T-helper 2 cell treated with Interferon-gamma antibody and Interleukin-4, amounts not matched to agents 5 μg/mL and 100 μg/mL, for 36 hours (primary cell): ENCODE measurements around the gene FBXO27.

Experiments used
- DNase-seq: peaks from one replicate; pipeline ENCODE4 v3.0.0; 2021; ENCODE audit warnings: low spot score
- H3K27ac Mint-ChIP-seq: one replicate; pipeline ENCODE4 v1.8.0; 2021; ENCODE audit warnings: mild to moderate bottlenecking, mixed read lengths
- H3K27me3 Mint-ChIP-seq: one replicate; pipeline ENCODE4 v1.8.0; 2021; ENCODE audit warnings: low read depth, mixed read lengths
- H3K36me3 Mint-ChIP-seq: one replicate; pipeline ENCODE4 v1.8.0; 2021; ENCODE audit warnings: low read depth, mixed read lengths
- H3K4me1 Mint-ChIP-seq: one replicate; pipeline ENCODE4 v1.8.0; 2021; ENCODE audit warnings: low read depth, mixed read lengths
- H3K4me3 Mint-ChIP-seq: one replicate; pipeline ENCODE4 v1.8.0; 2022; ENCODE audit warnings: mild to moderate bottlenecking, moderate library complexity, mixed read lengths
- H3K9me3 Mint-ChIP-seq: one replicate; pipeline ENCODE4 v1.8.0; 2021; ENCODE audit warnings: mixed read lengths

The FBXO27 gene

DNA sequence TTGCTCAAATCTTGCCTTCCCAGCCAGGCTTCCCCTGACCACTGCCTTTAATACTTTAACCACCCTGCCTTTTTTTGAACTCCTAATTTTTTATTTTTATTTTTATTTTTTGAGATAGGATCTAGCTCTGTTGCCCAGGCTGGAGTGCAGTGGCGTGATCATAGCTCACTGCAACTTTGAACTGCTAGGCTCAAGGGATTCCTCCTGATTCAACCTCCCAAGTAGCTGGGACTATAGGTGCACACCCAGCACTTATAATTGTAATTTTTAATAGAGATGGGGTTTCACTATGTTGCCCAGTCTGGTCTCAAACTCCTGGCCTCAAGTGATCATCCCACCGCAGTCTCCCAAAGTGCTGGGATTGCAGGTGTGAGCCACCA lies 21.7 kb upstream of the FBXO27 start:
- Mint-ChIP-seq H3K4me3 (no peak overlapping the region), H3K27ac (no peak overlapping the region), H3K27me3 (peaks cover 1% of the 10 kb centered on the region), H3K4me1 (no peaks in the 10 kb centered on the region), H3K9me3 (no peaks in the 10 kb centered on the region), H3K36me3 (no peaks in the 10 kb centered on the region)
- DNase-seq, result no peak

DNA sequence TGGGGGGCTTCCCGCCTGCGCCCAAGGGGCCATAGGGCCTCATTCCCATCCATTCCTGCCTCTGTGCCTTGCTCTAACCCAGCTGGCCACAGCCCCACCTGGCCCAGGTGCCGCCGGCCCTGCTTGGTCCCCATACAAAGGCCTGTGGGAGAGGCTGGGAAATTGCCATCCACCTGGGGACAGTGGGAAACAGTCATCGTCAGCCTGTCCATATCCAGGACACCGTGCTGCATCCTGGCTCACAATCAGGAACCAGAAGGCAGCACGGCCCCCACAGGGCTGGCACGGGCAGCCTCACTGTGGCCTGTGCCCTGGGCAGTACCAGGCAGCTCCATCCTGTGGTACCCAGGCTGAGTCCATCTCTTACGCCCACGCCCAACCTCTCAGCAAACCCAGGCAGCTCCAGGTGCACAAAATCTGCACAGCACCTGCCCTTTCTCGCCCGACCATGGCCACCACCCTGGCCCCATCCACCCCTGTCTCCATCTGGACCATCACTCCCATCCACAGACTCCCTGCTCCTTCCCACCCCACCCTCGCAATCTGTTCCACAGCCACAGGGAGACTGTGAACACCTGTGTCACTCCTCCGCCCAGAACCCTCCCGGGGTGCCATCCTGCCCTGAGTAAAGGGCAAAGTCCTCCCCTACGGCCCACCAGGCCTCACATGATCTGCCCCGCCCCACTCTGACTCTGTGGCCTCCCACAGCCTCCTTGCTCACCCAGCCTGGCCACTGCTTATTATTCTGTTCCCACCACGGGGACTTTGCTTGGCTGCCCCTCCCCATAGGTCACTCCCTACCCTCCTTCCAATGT lies 21.1 kb upstream of the FBXO27 start:
- no peak for DNase-seq
- Mint-ChIP-seq H3K27me3 (peaks cover 2% of the 10 kb centered on the region), H3K36me3 (no peaks in the 10 kb centered on the region), H3K27ac (no peak overlapping the region), H3K4me1 (no peaks in the 10 kb centered on the region), H3K9me3 (no peaks in the 10 kb centered on the region), H3K4me3 (no peak overlapping the region)

DNA sequence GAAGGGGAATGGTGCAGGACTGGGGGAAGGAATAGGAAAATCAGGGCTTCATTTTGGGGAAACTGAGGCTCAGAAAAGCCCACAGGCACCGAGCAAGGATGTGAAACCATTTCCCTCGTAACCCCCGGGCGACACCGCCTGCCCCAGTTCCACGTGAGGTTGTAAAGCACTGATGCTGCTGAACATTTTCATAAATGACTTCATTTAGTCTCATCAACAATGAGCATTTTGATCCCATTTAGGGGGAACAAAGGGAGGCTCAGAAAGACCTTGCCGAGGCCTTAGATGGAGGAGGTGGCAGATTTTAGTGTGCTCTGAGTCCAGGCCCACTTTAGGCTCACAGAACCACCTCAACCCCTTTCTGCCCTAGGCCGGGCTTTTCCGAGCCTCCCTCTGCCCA lies 20.5 kb upstream of the FBXO27 start:
- Mint-ChIP-seq H3K4me3 (no peak overlapping the region), H3K27me3 (peaks cover 2% of the 10 kb centered on the region), H3K4me1 (no peaks in the 10 kb centered on the region), H3K36me3 (no peaks in the 10 kb centered on the region), H3K27ac (no peak overlapping the region), H3K9me3 (no peaks in the 10 kb centered on the region)
- DNase-seq, result no peak

DNA sequence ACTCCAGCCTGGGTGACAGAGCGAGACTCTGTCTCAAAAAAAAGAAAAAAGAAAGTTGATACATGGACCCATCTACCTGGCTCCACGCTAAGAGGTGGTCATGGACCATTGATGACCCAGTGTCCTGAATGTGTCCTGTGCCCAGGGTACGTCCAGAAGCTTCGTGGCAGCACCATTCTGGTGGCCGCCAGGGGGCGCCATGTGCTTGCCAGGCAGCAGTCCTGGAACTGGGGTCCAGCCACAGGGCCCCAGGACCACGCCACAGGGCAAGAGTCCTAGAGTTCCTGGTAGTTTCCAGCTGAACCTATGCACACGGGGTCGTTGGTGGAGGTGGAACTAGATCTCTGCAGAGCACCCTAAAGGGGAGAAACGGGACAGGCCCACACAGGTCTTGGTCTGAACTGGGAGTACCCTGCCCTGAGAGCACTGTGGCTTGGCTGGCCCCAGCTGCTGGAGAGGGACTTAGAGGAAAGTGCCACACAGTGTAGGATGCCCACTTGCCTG lies 19.9 kb upstream of the FBXO27 start:
- H3K27me3 Mint-ChIP-seq, result peaks cover 2% of the 10 kb centered on the region
- no peaks in the 10 kb centered on the region for H3K9me3 Mint-ChIP-seq
- peak; percentile 50 for DNase-seq
- H3K27ac Mint-ChIP-seq, result no peak overlapping the region
- no peaks in the 10 kb centered on the region for H3K4me1 Mint-ChIP-seq
- H3K4me3 Mint-ChIP-seq, result no peak overlapping the region
- no peaks in the 10 kb centered on the region for H3K36me3 Mint-ChIP-seq

DNA sequence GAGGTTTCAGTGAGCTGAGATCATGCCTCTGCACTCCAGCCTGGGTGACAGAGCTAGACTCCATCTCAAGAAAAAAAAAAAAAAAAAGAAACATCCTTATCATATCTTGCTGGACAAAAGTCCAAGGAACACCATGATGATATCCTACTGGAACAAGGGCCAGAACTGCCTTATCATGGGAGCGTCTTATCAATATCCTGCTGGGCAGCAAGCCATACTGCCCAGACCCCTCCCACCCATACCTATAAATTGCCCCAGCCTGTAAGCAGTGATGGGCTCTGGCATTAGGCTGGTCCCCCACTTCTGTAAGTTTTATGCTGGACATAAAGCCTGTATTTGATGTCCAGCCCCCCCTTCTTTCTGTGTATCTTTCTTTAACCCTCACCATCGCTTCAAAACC lies 14.7 kb upstream of the FBXO27 start:
- H3K36me3 Mint-ChIP-seq, result no peaks in the 10 kb centered on the region
- no peak overlapping the region for H3K4me3 Mint-ChIP-seq
- H3K27me3 Mint-ChIP-seq, result peaks cover 2% of the 10 kb centered on the region
- H3K4me1 Mint-ChIP-seq, result peaks cover 6% of the 10 kb centered on the region
- no peak for DNase-seq
- no peaks in the 10 kb centered on the region for H3K9me3 Mint-ChIP-seq
- H3K27ac Mint-ChIP-seq, result no peak overlapping the region

DNA sequence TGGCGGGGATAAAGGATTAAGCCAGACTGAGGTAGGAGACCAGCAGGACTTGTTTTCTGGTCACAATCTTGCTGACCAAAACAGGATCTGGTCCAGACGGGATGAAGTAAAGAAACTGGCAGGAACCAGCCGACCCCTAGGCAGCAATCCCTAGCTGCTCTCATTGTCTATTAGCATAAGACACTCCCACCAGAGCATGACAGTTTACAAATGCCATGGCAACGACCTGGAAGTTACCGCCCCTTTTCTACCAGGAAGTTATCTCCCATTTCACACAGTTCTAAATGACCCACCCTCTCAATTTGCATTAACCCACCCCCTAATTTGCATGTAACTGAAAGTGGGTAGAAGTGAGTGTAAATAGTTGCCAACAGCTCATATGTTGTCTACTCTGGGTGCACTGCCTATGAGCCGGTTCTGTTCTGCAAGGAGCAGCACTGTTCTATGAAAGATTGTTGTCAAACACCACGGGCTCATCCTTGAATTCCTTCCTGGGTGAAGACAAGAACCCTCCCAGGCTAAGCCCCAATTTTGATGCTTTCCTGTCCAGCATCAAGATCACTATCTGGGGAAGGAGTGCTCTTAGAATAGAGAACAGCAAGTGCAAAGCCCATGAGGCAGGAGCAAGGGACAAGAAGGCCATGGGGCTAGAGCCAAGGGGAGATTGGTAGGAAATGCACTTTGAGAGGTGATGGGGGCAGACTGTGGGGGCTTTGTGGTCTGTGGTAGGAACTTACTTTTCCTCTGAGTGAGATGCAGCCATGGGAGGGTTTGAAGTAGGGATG lies 13.9 kb upstream of the FBXO27 start:
- H3K4me3 Mint-ChIP-seq, result no peak overlapping the region
- no peaks in the 10 kb centered on the region for H3K9me3 Mint-ChIP-seq
- no peak for DNase-seq
- H3K36me3 Mint-ChIP-seq, result no peaks in the 10 kb centered on the region
- H3K27ac Mint-ChIP-seq, result no peak overlapping the region
- peaks cover 2% of the 10 kb centered on the region for H3K27me3 Mint-ChIP-seq
- H3K4me1 Mint-ChIP-seq, result peaks cover 6% of the 10 kb centered on the region

DNA sequence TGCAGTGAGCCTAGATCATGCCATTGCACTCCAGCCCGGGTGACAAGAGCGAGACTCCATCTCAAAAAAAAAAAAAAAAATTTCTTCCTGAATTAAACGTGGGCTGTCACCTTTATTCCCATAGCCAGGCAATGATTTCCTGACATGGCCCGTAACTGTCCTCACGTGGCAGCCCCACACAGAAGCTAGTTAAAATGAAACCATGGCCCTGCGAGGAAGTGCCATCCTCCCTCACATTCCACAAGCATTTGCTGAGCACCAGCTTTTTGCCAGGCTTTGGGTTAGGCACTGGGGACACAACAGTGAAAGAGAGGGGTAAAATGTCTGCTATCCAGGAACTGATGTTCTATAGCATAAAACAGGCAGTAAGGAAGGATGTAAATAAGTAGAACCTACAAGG lies 13.2 kb upstream of the FBXO27 start:
- DNase-seq, result no peak
- H3K4me3 Mint-ChIP-seq, result no peak overlapping the region
- peaks cover 2% of the 10 kb centered on the region for H3K27me3 Mint-ChIP-seq
- H3K36me3 Mint-ChIP-seq, result no peaks in the 10 kb centered on the region
- no peak overlapping the region for H3K27ac Mint-ChIP-seq
- no peaks in the 10 kb centered on the region for H3K9me3 Mint-ChIP-seq
- peaks cover 6% of the 10 kb centered on the region for H3K4me1 Mint-ChIP-seq

DNA sequence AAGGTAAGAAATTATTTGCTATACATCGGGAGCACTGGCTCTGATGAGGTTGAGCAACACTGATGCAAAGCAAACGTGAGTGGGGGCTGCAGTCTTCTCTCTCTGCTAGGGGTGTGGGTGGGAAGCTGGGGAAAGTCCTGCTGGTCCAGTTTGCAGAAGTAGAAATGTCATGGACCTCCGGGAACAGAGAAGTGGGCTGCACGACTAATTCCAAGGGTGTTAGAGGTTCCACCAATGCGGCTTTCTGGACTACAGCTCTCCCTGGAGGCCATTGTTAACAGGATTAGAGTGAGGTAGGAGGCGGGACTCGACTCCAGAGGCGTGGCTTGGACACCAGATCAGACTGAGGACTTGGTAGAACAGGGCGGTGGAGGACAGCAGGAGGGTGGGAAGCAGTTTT lies 5.7 kb upstream of the FBXO27 start:
- Mint-ChIP-seq H3K27ac (no peak overlapping the region), H3K9me3 (no peaks in the 10 kb centered on the region), H3K36me3 (no peaks in the 10 kb centered on the region), H3K27me3 (peaks cover 13% of the 10 kb centered on the region), H3K4me1 (no peaks in the 10 kb centered on the region), H3K4me3 (no peak overlapping the region)
- no peak for DNase-seq

DNA sequence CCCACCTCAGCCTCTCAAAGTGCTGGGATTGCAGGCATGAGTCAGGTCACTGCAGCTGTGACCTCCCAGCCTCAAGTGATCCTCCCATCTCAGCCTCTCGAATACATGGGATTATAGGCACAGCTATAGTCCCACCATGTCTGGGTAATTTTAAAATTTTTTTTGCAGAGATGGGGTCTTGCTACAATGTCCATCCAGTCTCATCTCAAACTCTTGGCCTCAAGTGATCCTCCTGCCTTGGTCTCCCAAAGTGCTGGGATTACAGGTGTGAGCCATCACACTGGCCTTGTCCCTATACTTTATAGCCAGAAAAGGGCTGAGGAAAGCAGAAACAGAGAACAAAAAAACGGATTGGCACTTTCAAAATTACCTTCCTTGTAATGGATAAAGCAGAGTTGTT lies 4.8 kb upstream of the FBXO27 start:
- Mint-ChIP-seq H3K27me3 (peaks cover 22% of the 10 kb centered on the region), H3K9me3 (no peaks in the 10 kb centered on the region), H3K4me1 (no peaks in the 10 kb centered on the region), H3K36me3 (no peaks in the 10 kb centered on the region), H3K27ac (no peak overlapping the region), H3K4me3 (no peak overlapping the region)
- DNase-seq, result no peak

DNA sequence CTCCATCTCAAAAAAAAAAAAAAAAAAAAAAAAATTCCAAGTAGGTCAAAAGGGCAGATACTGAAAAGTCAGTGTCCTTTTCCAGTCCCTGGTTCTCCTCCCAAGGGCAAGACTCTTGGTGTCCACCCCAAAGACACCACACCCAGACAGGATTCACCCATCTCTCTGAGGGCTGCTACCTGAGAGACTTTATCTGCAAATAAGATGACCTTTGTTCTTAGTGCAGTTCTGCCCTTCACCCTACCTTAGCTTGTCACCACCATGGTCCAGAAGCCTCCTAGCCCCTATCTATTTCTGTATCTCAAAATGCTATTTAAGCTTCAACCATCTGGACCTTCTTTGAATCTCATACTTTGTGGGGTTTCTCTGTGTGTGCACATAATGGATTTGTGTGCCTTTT lies 4.2 kb upstream of the FBXO27 start:
- H3K9me3 Mint-ChIP-seq, result no peaks in the 10 kb centered on the region
- no peak overlapping the region for H3K27ac Mint-ChIP-seq
- H3K4me1 Mint-ChIP-seq, result no peaks in the 10 kb centered on the region
- peaks cover 24% of the 10 kb centered on the region for H3K27me3 Mint-ChIP-seq
- no peaks in the 10 kb centered on the region for H3K36me3 Mint-ChIP-seq
- no peak overlapping the region for H3K4me3 Mint-ChIP-seq
- DNase-seq, result no peak

DNA sequence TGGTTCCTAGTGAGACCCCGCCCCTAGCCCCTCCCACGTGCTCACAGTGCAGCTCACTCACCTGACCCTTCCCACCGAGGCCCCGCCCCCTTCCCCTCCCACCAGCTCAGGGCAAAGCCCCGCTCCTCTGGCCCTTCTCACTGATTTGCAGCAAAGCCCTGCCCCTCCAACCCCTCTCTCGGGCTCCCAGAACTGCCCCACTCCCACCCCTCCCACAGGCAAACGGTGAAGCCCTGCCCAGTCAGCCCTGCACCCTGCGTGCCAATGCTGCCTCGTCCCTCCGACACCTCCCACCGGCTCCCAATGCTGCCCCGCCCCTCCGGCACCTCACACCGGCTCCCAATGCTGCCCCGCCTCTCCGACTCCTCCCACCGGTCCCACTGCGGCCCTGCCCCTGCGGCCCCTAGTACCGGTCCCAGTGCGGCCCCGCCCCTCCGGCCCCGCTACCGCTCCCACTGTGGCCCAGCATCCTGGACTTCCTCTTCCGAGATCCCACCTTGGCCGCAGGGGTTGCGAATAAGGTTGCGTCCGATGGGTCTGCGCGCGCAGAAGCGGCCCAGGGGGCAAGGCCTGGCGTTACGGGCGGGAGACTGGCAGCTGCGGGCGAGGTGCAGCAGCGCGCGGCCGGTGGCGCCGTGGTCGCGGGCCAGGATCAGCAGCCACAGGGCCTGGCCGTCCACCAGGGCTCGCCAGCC lies 834 bp downstream of the FBXO27 start:
- Mint-ChIP-seq H3K36me3 (no peaks in the 10 kb centered on the region), H3K27ac (no peak overlapping the region), H3K9me3 (no peaks in the 10 kb centered on the region), H3K4me3 (peak overlapping the region; percentile 59), H3K27me3 (peaks cover 25% of the 10 kb centered on the region), H3K4me1 (no peaks in the 10 kb centered on the region)
- peak; percentile 72 for DNase-seq

DNA sequence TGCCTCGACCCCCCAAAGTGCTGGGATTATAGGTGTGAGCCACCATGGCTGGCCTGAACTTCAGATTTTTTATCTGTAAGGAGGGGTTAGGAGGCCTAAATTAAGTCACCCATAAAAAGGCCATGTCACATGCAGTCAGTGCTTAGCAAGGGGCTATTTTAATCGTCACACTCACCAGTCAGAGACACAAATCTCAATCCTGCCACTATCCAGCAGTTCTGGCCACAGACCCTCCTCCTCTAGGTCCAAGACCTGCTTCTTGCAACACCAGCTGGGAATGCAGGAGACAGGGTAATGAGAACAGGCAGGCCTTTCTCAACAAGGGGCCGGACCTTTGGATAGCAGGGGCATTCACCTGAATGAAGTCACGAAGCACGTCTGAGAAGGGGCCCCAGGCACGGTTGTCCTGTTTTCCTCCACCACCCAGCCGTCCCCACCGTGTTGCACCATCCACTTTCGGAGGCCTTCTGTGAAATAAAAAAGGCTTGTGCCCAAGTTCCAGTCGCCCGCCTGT lies 1.4 kb downstream of the FBXO27 start:
- Mint-ChIP-seq H3K4me3 (peak overlapping the region; percentile 59), H3K27ac (no peak overlapping the region), H3K36me3 (no peaks in the 10 kb centered on the region), H3K9me3 (no peaks in the 10 kb centered on the region), H3K4me1 (no peaks in the 10 kb centered on the region), H3K27me3 (peaks cover 25% of the 10 kb centered on the region)
- no peak for DNase-seq

DNA sequence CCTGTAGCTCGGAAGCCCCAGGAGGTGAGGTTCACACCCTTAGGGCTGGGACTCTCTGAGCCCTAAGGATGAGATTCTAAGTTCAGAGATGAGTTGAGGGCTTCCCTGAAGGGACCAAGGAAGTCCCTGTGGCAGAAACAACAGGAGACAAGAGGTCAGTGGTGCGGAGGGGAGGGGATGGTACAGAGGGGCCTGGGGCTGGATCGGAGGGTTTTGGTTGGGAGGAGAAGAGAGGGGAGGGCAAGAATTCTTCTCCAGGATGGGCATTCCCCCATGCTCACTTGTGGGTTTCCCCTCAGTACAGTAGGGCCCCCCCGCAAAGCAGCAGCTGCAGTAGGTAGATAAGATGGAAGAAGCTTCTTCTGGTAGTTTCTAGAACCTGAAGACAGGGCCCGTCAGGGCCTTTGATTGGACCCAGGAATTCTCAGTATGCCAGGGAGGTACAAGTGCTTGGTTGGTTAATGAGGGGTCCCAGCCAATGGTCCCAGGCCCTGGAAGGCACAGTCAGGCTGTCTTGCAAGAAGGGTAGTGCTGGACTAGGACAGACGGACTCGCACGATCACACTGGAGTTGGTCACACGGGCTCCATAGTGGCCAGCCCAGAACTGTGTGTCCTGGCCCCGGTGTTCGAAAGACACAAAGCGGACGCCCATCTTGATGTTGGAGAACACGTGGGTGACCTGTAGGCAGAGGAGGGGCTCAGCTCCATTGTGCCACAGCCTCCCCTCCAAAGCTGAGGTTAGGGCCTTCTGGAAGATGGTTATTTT lies 7.3 kb downstream of the FBXO27 start:
- no peak for DNase-seq
- H3K4me3 Mint-ChIP-seq, result no peak overlapping the region
- peaks cover 3% of the 10 kb centered on the region for H3K27me3 Mint-ChIP-seq
- H3K36me3 Mint-ChIP-seq, result no peaks in the 10 kb centered on the region
- no peaks in the 10 kb centered on the region for H3K9me3 Mint-ChIP-seq
- H3K4me1 Mint-ChIP-seq, result no peaks in the 10 kb centered on the region
- H3K27ac Mint-ChIP-seq, result no peak overlapping the region
